ENCODE results near the gene PRSS58.

DNA sequence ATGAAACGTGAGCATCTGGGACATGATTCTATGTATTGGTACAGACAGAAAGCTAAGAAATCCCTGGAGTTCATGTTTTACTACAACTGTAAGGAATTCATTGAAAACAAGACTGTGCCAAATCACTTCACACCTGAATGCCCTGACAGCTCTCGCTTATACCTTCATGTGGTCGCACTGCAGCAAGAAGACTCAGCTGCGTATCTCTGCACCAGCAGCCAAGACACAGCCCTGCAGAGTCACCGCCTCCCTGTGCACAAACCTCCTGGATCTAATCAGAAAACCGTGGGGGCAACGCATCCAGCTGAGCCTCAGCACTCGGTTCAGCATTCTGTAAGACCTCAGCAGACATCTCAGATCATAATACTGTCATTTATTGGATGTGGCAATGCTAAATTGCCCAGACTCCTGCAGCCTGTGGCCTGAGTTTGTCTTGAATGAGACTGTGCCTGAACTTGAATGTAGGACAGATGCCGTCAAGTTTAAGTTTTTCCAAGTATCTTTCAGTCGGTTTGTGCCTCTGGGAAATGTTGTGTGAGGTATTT, 41.5 kb upstream of the PRSS58 start:
- TF ChIP-seq GATA2 (IDR thresholded peaks at IDR 0.05; ENCODE audit: low read depth, low read length) (no peak), GATA3 (IDR thresholded peaks at IDR 0.05; ENCODE audit: low read depth, low read length) (no peak)

Data from SH-SY5Y (cell line).